ENCODE measurements around the gene SLC27A1. TPM values are rescaled to one million over a fixed set of nuclear protein-coding genes. Genes with fewer than 3 reads are reported as not detected.

The SLC27A1 gene
- total and polyA plus RNA-seq, 4 experiments from 2014 or later: 5.2 to 10.1 (median 7.9) TPM

DNA sequence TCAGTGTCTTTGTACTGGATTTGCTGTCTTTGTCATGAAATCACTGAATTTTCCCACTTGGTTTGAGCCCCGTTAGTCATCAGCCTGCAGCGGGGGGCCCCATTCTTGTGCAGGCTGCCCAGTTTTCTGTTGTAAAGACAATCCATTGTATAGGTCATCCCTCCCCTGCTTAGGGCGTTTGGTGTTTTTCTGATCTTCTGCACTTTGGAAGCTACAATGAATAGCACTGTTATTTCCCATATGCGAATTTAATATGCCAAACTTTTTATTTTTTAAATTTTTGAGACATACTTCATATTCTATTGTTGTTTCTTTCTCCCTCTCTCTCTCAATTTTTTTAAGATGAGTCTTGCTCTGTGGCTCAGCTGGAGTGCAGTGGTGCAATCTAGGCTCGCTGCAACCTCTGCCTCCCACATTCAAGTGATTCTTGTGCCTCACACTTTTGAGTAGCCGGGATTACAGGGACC lies 9.0 kb downstream of the SLC27A1 start:
- H3K27ac Mint-ChIP-seq: no peak overlapping the region
- peaks cover 0 to 6% (median under 1%) of the 10 kb centered on the region in 4 donors for H3K4me1 Mint-ChIP-seq
- H3K9me3 ChIP-seq (ENCODE audit: control insufficient read depth in 1 of 2, low read length in 2 of 2): no peaks in the 10 kb centered on the region
- POLR2A ChIA-PET (ENCODE audit: partially characterized antibody): no interaction called here
- intact Hi-C loops (cut with micrococcal nuclease): no loop called here
- DNase-seq: no peak
- no peak overlapping the region for H3K4me3 ChIP-seq (ENCODE audit: low read length in 2 of 2)
- H3K4me1 ChIP-seq (ENCODE audit: insufficient read depth, low read length): no peaks in the 10 kb centered on the region
- H3K4me3 Mint-ChIP-seq: no peak overlapping the region
- no peaks in the 10 kb centered on the region for H3K36me3 Mint-ChIP-seq
- H3K27me3 ChIP-seq (ENCODE audit: insufficient read depth, low read length): no peaks in the 10 kb centered on the region
- no peaks in the 10 kb centered on the region for H3K36me3 ChIP-seq (ENCODE audit: insufficient read depth, low read length)
- no peak overlapping the region for H3K27ac ChIP-seq (ENCODE audit: low read depth, low read length)
- H3K27me3 Mint-ChIP-seq: no peaks in the 10 kb centered on the region
- CTCF ChIA-PET (ENCODE audit: partially characterized antibody): no interaction called here
- H3K9me3 Mint-ChIP-seq: no peaks in the 10 kb centered on the region

DNA sequence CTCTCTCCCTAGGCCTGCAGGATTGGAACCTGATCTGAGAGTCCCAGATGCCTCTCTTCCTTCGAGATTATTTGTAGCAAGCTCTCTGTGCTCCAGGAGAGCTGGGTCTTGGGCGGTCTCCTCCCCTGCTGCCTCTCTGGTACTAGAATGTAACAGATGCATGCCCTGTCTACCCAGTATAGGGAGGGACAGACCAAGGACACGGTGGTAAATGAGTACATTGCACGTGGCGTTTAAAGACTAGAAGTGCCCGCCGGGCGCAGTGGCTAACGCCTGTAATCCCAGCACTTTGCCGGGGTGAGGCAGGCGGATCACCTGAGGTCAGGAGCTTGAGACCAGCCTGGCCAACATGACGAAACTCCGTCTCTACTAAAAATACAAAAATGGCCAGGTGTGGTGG lies 11.7 kb downstream of the SLC27A1 start:
- Mint-ChIP-seq H3K36me3 (no peaks in the 10 kb centered on the region), H3K9me3 (no peaks in the 10 kb centered on the region), H3K4me3 (no peak overlapping the region), H3K27ac (no peak overlapping the region), H3K27me3 (no peaks in the 10 kb centered on the region), H3K4me1 (peaks cover 0 to 6% (median 3%) of the 10 kb centered on the region in 4 donors)
- Histone ChIP-seq H3K9me3 (ENCODE audit: control insufficient read depth in 1 of 2, low read length in 2 of 2) (no peaks in the 10 kb centered on the region), H3K27ac (ENCODE audit: low read depth, low read length) (no peak overlapping the region), H3K4me3 (ENCODE audit: low read length in 2 of 2) (no peak overlapping the region), H3K27me3 (ENCODE audit: insufficient read depth, low read length) (no peaks in the 10 kb centered on the region), H3K36me3 (ENCODE audit: insufficient read depth, low read length) (no peaks in the 10 kb centered on the region), H3K4me1 (ENCODE audit: insufficient read depth, low read length) (no peaks in the 10 kb centered on the region)
- DNase-seq: no peak
- POLR2A ChIA-PET (ENCODE audit: partially characterized antibody): no interaction called here
- intact Hi-C loops (cut with micrococcal nuclease): no loop called here
- CTCF ChIA-PET (ENCODE audit: partially characterized antibody): no interaction called here

- POLR2A ChIA-PET (ENCODE audit: partially characterized antibody): no interaction called here
- Mint-ChIP-seq H3K27me3 (no peaks in the 10 kb centered on the region), H3K4me3 (no peak overlapping the region), H3K9me3 (no peaks in the 10 kb centered on the region), H3K4me1 (peaks cover 4 to 11% (median 6%) of the 10 kb centered on the region in 4 donors), H3K36me3 (no peaks in the 10 kb centered on the region), H3K27ac (peak overlapping the region in 2 of 7 donors; percentile 23 to 74)
- H3K27me3 ChIP-seq (ENCODE audit: insufficient read depth, low read length): no peaks in the 10 kb centered on the region
- no peak overlapping the region for H3K27ac ChIP-seq (ENCODE audit: low read depth, low read length)
- no peak overlapping the region for H3K4me3 ChIP-seq (ENCODE audit: low read length in 2 of 2)
- H3K9me3 ChIP-seq (ENCODE audit: control insufficient read depth in 1 of 2, low read length in 2 of 2): no peaks in the 10 kb centered on the region
- H3K4me1 ChIP-seq (ENCODE audit: insufficient read depth, low read length): peaks cover 7% of the 10 kb centered on the region
- intact Hi-C loops (cut with micrococcal nuclease): no loop called here
- H3K36me3 ChIP-seq (ENCODE audit: insufficient read depth, low read length): no peaks in the 10 kb centered on the region
- DNase-seq: no peak
- CTCF ChIA-PET (ENCODE audit: partially characterized antibody): interaction anchor here (0.5 kb wide), 1 partner anchor 70 kb away, joined by 3 read pairs; no protein-coding TSS in a partner anchor
Measured at GRCh38 chr19:17482877-17483604, 12.7 kb downstream of the SLC27A1 start.

- CTCF ChIA-PET (ENCODE audit: partially characterized antibody): no interaction called here
- Histone ChIP-seq H3K4me3 (ENCODE audit: low read length in 2 of 2) (no peak overlapping the region), H3K4me1 (ENCODE audit: insufficient read depth, low read length) (peaks cover 13% of the 10 kb centered on the region), H3K27ac (ENCODE audit: low read depth, low read length) (no peak overlapping the region), H3K36me3 (ENCODE audit: insufficient read depth, low read length) (no peaks in the 10 kb centered on the region), H3K9me3 (ENCODE audit: control insufficient read depth in 1 of 2, low read length in 2 of 2) (no peaks in the 10 kb centered on the region), H3K27me3 (ENCODE audit: insufficient read depth, low read length) (no peaks in the 10 kb centered on the region)
- no peak overlapping the region for H3K4me3 Mint-ChIP-seq
- H3K27me3 Mint-ChIP-seq: no peaks in the 10 kb centered on the region
- peak overlapping the region in 2 of 7 donors; percentile 29 to 57 for H3K27ac Mint-ChIP-seq
- peaks cover 8 to 17% (median 11%) of the 10 kb centered on the region in 4 donors for H3K4me1 Mint-ChIP-seq
- no peak for DNase-seq
- POLR2A ChIA-PET (ENCODE audit: partially characterized antibody): no interaction called here
- intact Hi-C loops (cut with micrococcal nuclease): no loop called here
- no peaks in the 10 kb centered on the region for H3K9me3 Mint-ChIP-seq
- H3K36me3 Mint-ChIP-seq: no peaks in the 10 kb centered on the region
Measured at GRCh38 chr19:17483605-17484002, 13.3 kb downstream of the SLC27A1 start.

DNA sequence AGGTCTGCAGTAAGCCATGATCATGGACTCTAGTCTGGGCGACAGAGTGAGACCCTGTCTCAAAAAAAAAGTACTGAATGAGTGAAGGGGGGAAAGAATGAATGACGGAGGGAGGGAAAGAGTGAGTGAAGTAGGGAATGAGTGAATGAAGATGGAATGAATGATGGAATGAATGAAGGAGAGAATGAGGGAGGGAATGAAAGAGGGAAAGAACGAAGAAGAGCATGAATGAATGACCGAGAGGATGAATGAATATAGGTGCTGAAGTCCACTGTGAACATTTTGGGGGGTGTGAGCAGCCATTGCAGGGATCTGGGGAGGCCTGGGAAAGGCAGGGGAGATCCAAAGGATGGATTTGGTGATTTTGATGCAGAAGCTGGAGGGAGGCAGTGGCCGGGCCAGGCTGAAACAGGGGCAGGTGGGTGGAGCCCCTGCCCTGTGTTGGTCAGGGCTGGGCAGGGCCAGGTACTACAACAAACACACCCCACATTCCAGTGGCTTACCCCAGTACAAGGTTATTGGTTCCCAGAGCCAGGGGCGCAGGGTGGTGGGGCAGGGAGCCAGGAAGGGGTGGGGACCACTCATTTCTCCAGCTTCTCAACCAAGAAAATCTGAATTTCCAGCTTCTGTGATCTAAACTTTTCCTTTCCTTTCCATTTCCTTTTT lies 14.3 kb downstream of the SLC27A1 start:
- Mint-ChIP-seq H3K27me3 (no peaks in the 10 kb centered on the region), H3K4me3 (no peak overlapping the region)

GRCh38 chr19:17486545-17487240 lies 16.4 kb downstream of the SLC27A1 start:
- Mint-ChIP-seq H3K9me3 (no peaks in the 10 kb centered on the region), H3K4me1 (peaks cover 21 to 43% (median 33%) of the 10 kb centered on the region in 4 donors), H3K4me3 (no peak overlapping the region), H3K27ac (no peak overlapping the region), H3K27me3 (no peaks in the 10 kb centered on the region), H3K36me3 (no peaks in the 10 kb centered on the region)
- Histone ChIP-seq H3K36me3 (ENCODE audit: insufficient read depth, low read length) (no peaks in the 10 kb centered on the region), H3K27ac (ENCODE audit: low read depth, low read length) (no peak overlapping the region), H3K4me1 (ENCODE audit: insufficient read depth, low read length) (peaks cover 41% of the 10 kb centered on the region), H3K9me3 (ENCODE audit: control insufficient read depth in 1 of 2, low read length in 2 of 2) (no peaks in the 10 kb centered on the region), H3K27me3 (ENCODE audit: insufficient read depth, low read length) (no peaks in the 10 kb centered on the region), H3K4me3 (ENCODE audit: low read length in 2 of 2) (no peak overlapping the region)
- intact Hi-C loops (cut with micrococcal nuclease): no loop called here
- no peak for DNase-seq
- CTCF ChIA-PET (ENCODE audit: partially characterized antibody): interaction anchor here (2.1 kb wide), 1 partner anchor 10 kb away, joined by 6 read pairs; no protein-coding TSS in a partner anchor
- POLR2A ChIA-PET (ENCODE audit: partially characterized antibody): no interaction called here

More for the DNA sequence above, 14.3 kb downstream of the SLC27A1 start:
- H3K27ac ChIP-seq (ENCODE audit: low read depth, low read length): no peak overlapping the region
- H3K36me3 ChIP-seq (ENCODE audit: insufficient read depth, low read length): no peaks in the 10 kb centered on the region
- H3K4me1 Mint-ChIP-seq: peaks cover 17 to 28% (median 21%) of the 10 kb centered on the region in 4 donors
- H3K9me3 ChIP-seq (ENCODE audit: control insufficient read depth in 1 of 2, low read length in 2 of 2): no peaks in the 10 kb centered on the region
- intact Hi-C loops (cut with micrococcal nuclease): no loop called here
- ChIA-PET POLR2A (ENCODE audit: partially characterized antibody) (no interaction called here), CTCF (ENCODE audit: partially characterized antibody) (interaction anchor here (1.2 to 1.8 kb wide), 2 partner anchors 10 to 12 kb away, joined by 4 to 8 read pairs; no protein-coding TSS in a partner anchor)
- peak overlapping the region in 2 of 7 donors; percentile 47 to 68 for H3K27ac Mint-ChIP-seq
- H3K27me3 ChIP-seq (ENCODE audit: insufficient read depth, low read length): no peaks in the 10 kb centered on the region
- peaks cover 23% of the 10 kb centered on the region for H3K4me1 ChIP-seq (ENCODE audit: insufficient read depth, low read length)
- no peak for DNase-seq
- no peak overlapping the region for H3K4me3 ChIP-seq (ENCODE audit: low read length in 2 of 2)
- no peaks in the 10 kb centered on the region for H3K36me3 Mint-ChIP-seq
- no peaks in the 10 kb centered on the region for H3K9me3 Mint-ChIP-seq
